Transverse colon (tissue), 4 donors: Measurements from ENCODE around the gene SOX2. TPM values are rescaled to one million over a fixed set of nuclear protein-coding genes. Genes with fewer than 3 reads are reported as not detected.

Source experiments
- DNase-seq: peaks from one replicate; pipeline ENCODE4 v3.0.0-alpha.2; 2019
- H3K27ac ChIP-seq, 4 donors: fragments of 200-600 bp; sonication (generic); 2 replicates each; pipeline ENCODE4 v1.5.1; 2016 to 2018; ENCODE audit warnings: inconsistent platforms in 4 of 4
- H3K27me3 ChIP-seq: fragments of 200-600 bp; sonication (generic); 2 replicates; pipeline ENCODE4 v1.5.1; 2017; ENCODE audit warnings: inconsistent platforms
- H3K36me3 ChIP-seq, 4 donors: fragments of 200-600 bp; sonication (generic); 2 replicates each; pipeline ENCODE4 v1.5.1; 2017 to 2019; ENCODE audit warnings: inconsistent platforms in 4 of 4
- H3K4me1 ChIP-seq, 4 donors: fragments of 200-600 bp; sonication (generic); 2 replicates each; pipeline ENCODE4 v1.5.1; 2017 to 2020; ENCODE audit warnings: inconsistent platforms in 4 of 4
- H3K4me3 ChIP-seq, 4 donors: fragments of 200-600 bp; sonication (generic); 1 replicate in 1 of 4; 2 replicates in 3 of 4; pipeline versions ENCODE4 v1.5.1 to v1.6.1; 2017 to 2019; ENCODE audit warnings: inconsistent platforms in 4 of 4
- H3K9me3 ChIP-seq, 2 donors: fragments of 200-600 bp; sonication (generic); 2 replicates each; pipeline ENCODE4 v1.5.1; 2017 to 2019; ENCODE audit warnings: inconsistent platforms in 2 of 2
- EP300 ChIP-seq: sonication (generic); formaldehyde crosslinking; IDR thresholded peaks from one replicate; pipeline ENCODE4 v1.6.1; 2017; ENCODE audit warnings: antibody characterized with exemption, low read depth
- POLR2A ChIP-seq: fragments of 450-650 bp; IDR thresholded peaks from one replicate; pipeline ENCODE4 v1.6.1; 2016; ENCODE audit warnings: antibody characterized with exemption, mild to moderate bottlenecking, moderate library complexity
- POLR2AphosphoS5 ChIP-seq, 3 donors: sonication (generic); formaldehyde crosslinking; IDR thresholded peaks; one replicate each; pipeline ENCODE4 v1.6.1; 2016; ENCODE audit warnings: antibody characterized with exemption in 3 of 3
- WGBS, 2 donors: methylation state at CpG; one replicate each; pipeline ENCODE4 v1.1.5; 2018; ENCODE audit warnings: low coverage in 1 of 2; 5-methylcytosine and 5-hydroxymethylcytosine counted together
- in situ Hi-C, 4 donors: fragments of 200-750 bp; cut with MboI; loops; one replicate each; pipeline versions ENCODE4 v1.15.0 to v1.15.1; 2017; ENCODE audit warnings: low sequenced_read_pairs in 3 of 4, low pct_ligation_motif_present in 1 of 4, low pct_unique_long_range_greater_than_20kb in 1 of 4
- intact Hi-C: fragments of 100-400 bp; cut with DNase I; formaldehyde crosslinking; loops from one replicate; pipeline ENCODE4 v1.15.1; 2023; ENCODE audit warnings: low total_unique reads
- total RNA-seq, 4 donors: library from RNA; depleted of rRNA; stranded (reverse); fragments of >200 nt; gene quantifications; one replicate each; pipeline ENCODE4 v1.1.0, GENCODE V29; 2016
- TF ChIP-seq, protein P1 (sequence below), 5 experiments: fragments of 200-600 bp in 3 of 5; fragments of 450-650 bp in 2 of 5; sonication (generic) in 3 of 5; IDR thresholded peaks; 1 replicate in 2 of 5; 2 replicates in 3 of 5; pipeline ENCODE4 v1.5.1; 2016 to 2017; ENCODE audit warnings: antibody characterized with exemption in 5 of 5, inconsistent platforms in 3 of 5, mild to moderate bottlenecking in 2 of 5, moderate library complexity in 1 of 5

Gene SOX2
- total RNA-seq, 4 donors from 2014 or later, result 0.60 to 3.2 (median 0.82) TPM; not detected in 1

DNA sequence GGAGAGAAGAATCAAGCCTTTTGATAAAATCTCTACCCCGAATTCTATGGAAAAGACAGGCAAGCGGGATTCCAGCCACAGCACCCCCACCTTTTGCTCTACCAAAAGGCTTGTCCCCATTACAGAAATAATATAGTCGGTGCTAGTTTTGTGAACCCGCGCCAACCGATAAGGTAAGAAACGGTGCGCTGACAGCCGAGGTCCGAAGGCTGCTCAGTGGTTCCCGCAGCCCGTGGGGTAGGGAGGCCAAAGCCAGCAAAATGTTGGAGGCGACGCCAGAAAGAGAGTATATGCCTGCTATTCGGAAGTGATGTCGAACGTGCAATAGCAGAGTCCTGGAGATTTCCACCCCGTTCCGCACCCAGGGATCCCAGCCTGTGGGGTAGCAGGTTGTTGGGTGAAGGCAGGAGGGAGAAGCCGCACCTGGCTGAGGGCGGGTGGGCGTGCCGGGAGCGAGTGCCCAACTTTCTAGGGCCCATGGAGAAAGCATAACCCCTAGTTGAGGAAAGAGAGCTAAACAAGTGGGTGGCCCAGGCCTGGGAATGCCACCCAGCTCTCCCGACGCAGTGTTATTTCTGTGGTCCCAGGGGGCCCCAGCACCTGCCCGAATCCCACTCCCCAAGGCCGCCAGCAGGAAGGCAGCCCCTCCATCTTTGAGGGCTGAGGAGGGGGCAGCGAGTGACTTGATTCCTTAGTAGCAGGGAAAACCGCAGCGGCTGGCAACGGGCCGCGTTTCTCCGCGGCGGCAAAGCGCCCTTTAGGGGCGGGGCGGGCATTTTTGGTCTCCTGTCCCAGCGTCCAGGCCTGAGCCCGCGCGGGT, 7.9 kb upstream of the SOX2 start:
- TF ChIP-seq, protein P1, sequence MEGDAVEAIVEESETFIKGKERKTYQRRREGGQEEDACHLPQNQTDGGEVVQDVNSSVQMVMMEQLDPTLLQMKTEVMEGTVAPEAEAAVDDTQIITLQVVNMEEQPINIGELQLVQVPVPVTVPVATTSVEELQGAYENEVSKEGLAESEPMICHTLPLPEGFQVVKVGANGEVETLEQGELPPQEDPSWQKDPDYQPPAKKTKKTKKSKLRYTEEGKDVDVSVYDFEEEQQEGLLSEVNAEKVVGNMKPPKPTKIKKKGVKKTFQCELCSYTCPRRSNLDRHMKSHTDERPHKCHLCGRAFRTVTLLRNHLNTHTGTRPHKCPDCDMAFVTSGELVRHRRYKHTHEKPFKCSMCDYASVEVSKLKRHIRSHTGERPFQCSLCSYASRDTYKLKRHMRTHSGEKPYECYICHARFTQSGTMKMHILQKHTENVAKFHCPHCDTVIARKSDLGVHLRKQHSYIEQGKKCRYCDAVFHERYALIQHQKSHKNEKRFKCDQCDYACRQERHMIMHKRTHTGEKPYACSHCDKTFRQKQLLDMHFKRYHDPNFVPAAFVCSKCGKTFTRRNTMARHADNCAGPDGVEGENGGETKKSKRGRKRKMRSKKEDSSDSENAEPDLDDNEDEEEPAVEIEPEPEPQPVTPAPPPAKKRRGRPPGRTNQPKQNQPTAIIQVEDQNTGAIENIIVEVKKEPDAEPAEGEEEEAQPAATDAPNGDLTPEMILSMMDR (IDR thresholded peaks at IDR 0.05), result no peak
- TF ChIP-seq POLR2A (no peak), POLR2AphosphoS5 (IDR thresholded peaks at IDR 0.05) (no peak), EP300 (no peak)
- Histone ChIP-seq H3K4me1 (peaks cover 0 to 10% (median 6%) of the 10 kb centered on the region in 4 donors), H3K9me3 (no peaks in the 10 kb centered on the region), H3K4me3 (no peak overlapping the region), H3K27ac (no peak overlapping the region), H3K27me3 (peaks cover 100% of the 10 kb centered on the region), H3K36me3 (no peaks in the 10 kb centered on the region)
- intact Hi-C loops (no loop called here), in situ Hi-C loops (loop anchor here (10.0 to 25.0 kb wide), 3 partner anchors 558 to 983 kb away; no protein-coding TSS in a partner anchor)
- WGBS, 2 donors, result 9 to 18% methylated on average over 12 to 44 of the region's 44 CpGs
- DNase-seq, result no peak

DNA sequence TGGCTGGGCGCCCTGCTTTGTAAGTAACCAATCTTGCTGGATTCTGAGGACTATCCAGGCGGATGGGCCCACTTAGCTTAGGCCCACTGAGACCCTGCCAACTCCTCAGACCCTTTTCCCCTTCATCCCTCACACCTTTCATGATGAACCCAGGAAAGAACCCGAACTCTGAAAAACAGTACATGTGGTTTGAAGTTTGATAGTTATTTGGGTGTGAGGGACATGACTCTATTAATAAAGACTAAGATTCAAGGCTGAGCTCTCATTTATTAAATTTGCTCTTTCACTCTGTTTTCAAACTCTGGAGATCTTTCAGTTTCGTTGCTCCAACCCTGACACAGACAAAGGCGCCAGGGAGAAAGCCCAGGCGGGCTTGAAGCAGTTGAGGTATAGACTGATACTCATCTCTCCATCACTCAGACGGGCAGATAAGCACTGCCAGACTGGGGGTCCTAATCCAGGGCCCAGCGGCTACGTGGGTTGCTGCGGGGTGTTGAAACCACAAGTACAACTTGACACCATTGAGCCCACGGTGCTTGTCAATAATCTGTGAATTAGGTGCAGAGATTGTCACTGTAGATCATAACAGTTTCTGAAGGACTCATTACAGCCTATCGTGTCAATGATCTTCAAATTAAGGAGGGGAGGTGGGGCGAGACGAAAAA, 7.2 kb upstream of the SOX2 start:
- DNase-seq, result no peak
- WGBS, 2 donors, result 16 to 18% methylated on average over 9 to 14 of the region's 14 CpGs
- in situ Hi-C loops (loop anchor here (10.0 to 25.0 kb wide), 3 partner anchors 558 to 983 kb away; no protein-coding TSS in a partner anchor), intact Hi-C loops (no loop called here)
- Histone ChIP-seq H3K9me3 (no peaks in the 10 kb centered on the region), H3K4me1 (peaks cover 0 to 10% (median 7%) of the 10 kb centered on the region in 4 donors), H3K27me3 (peaks cover 100% of the 10 kb centered on the region), H3K27ac (no peak overlapping the region), H3K36me3 (no peaks in the 10 kb centered on the region), H3K4me3 (no peak overlapping the region)
- TF ChIP-seq, protein P1 (IDR thresholded peaks at IDR 0.05), result no peak
- no peak for TF ChIP-seq EP300
- TF ChIP-seq POLR2A, result no peak
- no peak for TF ChIP-seq POLR2AphosphoS5 (IDR thresholded peaks at IDR 0.05)

GRCh38 chr3:181705086-181705480, 6.6 kb upstream of the SOX2 start:
- in situ Hi-C loops (loop anchor here (10.0 to 25.0 kb wide), 3 partner anchors 557 to 982 kb away; no protein-coding TSS in a partner anchor), intact Hi-C loops (no loop called here)

More at GRCh38 chr3:181705086-181705480, 6.6 kb upstream of the SOX2 start:
- Histone ChIP-seq H3K9me3 (no peaks in the 10 kb centered on the region), H3K4me3 (no peak overlapping the region), H3K4me1 (peaks cover 0 to 15% (median 10%) of the 10 kb centered on the region in 4 donors), H3K27me3 (peaks cover 100% of the 10 kb centered on the region), H3K27ac (no peak overlapping the region), H3K36me3 (no peaks in the 10 kb centered on the region)
- DNase-seq, result no peak
- 9 to 12% methylated on average over 8 of the region's 8 CpGs for WGBS, 2 donors
- TF ChIP-seq POLR2AphosphoS5 (IDR thresholded peaks at IDR 0.05), result no peak
- TF ChIP-seq, protein P1 (IDR thresholded peaks at IDR 0.05), result no peak
- no peak for TF ChIP-seq EP300
